ENCODE measurements around the gene VAMP5.

GRCh38 chr2:85615413-85615728 is 31.1 kb downstream of the VAMP5 start:
- no peak for TF ChIP-seq CTCF (conservative IDR thresholded peaks at IDR 0.05; ENCODE audit: low read depth, low read length)
- TF ChIP-seq EZH2 (IDR thresholded peaks at IDR 0.05; ENCODE audit: low read length, unreplicated experiment) = no peak
